ENCODE measurements around the gene MAGIX.

DNA sequence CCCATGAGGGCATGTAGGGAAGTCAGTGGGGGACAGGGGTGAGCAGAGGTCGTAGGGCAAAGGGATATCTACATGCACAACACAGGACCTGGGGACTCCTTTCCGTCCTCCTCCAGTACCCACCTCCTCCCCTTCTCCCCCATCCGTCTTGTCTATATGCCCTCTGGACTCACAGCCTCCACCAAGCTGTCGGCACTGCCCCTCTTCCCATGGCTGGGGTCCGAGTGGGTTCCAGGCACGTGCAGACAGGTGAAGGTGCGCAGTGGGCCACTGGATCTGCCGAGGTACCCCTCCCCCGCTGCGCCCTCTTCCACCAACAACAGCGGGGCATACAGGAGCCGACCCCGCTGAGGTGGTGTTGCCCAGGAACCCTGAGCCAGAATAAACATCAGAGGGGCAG lies 42.9 kb downstream of the MAGIX start:
- TF ChIP-seq, protein P1, sequence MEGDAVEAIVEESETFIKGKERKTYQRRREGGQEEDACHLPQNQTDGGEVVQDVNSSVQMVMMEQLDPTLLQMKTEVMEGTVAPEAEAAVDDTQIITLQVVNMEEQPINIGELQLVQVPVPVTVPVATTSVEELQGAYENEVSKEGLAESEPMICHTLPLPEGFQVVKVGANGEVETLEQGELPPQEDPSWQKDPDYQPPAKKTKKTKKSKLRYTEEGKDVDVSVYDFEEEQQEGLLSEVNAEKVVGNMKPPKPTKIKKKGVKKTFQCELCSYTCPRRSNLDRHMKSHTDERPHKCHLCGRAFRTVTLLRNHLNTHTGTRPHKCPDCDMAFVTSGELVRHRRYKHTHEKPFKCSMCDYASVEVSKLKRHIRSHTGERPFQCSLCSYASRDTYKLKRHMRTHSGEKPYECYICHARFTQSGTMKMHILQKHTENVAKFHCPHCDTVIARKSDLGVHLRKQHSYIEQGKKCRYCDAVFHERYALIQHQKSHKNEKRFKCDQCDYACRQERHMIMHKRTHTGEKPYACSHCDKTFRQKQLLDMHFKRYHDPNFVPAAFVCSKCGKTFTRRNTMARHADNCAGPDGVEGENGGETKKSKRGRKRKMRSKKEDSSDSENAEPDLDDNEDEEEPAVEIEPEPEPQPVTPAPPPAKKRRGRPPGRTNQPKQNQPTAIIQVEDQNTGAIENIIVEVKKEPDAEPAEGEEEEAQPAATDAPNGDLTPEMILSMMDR (IDR thresholded peaks at IDR 0.05; ENCODE audit: low read length), result no peak
- no peak for TF ChIP-seq EZH2 (IDR thresholded peaks at IDR 0.05; ENCODE audit: borderline replicate concordance, low read length)

Data from OCI-LY1 (cell line).